Esophagus squamous epithelium (tissue), 5 donors: ENCODE results near the gene ADORA2A. TPM values are rescaled to one million over a fixed set of nuclear protein-coding genes. Genes with fewer than 3 reads are reported as not detected.

ENCODE experiments used
- DNase-seq: peaks from one replicate; lab custom pipeline; 2025; lab: John Stamatoyannopoulos, UW
- H3K27ac ChIP-seq, 4 donors: fragments of 200-600 bp; sonication (generic); one replicate each; pipeline ENCODE4 v1.5.1; 2016 to 2019; ENCODE audit warnings: mild to moderate bottlenecking in 1 of 4
- H3K27me3 ChIP-seq, 4 donors: fragments of 200-600 bp; sonication (generic); 1 replicate in 3 of 4; 2 replicates in 1 of 4; pipeline versions ENCODE4 v1.5.1 to v1.6.0; 2017 to 2021; ENCODE audit warnings: antibody characterized with exemption in 1 of 4
- H3K36me3 ChIP-seq, 3 donors: fragments of 200-600 bp; sonication (generic); one replicate each; pipeline ENCODE4 v1.5.1; 2016 to 2019
- H3K4me1 ChIP-seq, 3 donors: fragments of 200-600 bp; sonication (generic); one replicate each; pipeline ENCODE4 v1.5.1; 2017 to 2019
- H3K4me3 ChIP-seq, 4 donors: fragments of 200-600 bp; sonication (generic); 1 replicate in 3 of 4; 2 replicates in 1 of 4; pipeline ENCODE4 v1.5.1; 2016 to 2019; ENCODE audit warnings: mild to moderate bottlenecking in 2 of 4, moderate library complexity in 1 of 4
- H3K9me3 ChIP-seq, 3 donors: fragments of 200-600 bp; sonication (generic); one replicate each; pipeline ENCODE4 v1.5.1; 2016 to 2019
- CTCF ChIP-seq, 6 experiments: fragments of 450-650 bp in 4 of 6; fragments of 200-600 bp in 2 of 6; sonication (generic) in 2 of 6; IDR thresholded peaks; one replicate each; pipeline ENCODE4 v1.5.1; 2016 to 2019; ENCODE audit warnings: antibody characterized with exemption in 6 of 6, mild to moderate bottlenecking in 4 of 6, moderate library complexity in 4 of 6
- POLR2A ChIP-seq, 4 donors: fragments of 450-650 bp; IDR thresholded peaks; one replicate each; pipeline ENCODE4 v1.6.1; 2017; ENCODE audit warnings: antibody characterized with exemption in 4 of 4, mild to moderate bottlenecking in 4 of 4, moderate library complexity in 3 of 4
- WGBS, 2 donors: methylation state at CpG; one replicate each; pipeline ENCODE4 v1.1.5; 2018; 5-methylcytosine and 5-hydroxymethylcytosine counted together
- intact Hi-C: fragments of 100-400 bp; cut with DNase I; formaldehyde crosslinking; loops from one replicate; pipeline ENCODE4 v1.15.0; 2022
- total RNA-seq, 4 donors: library from RNA; depleted of rRNA; stranded (reverse); fragments of >200 nt; gene quantifications; one replicate each; pipeline ENCODE4 v1.1.0, GENCODE V29; 2016
- donor health status: DM: yes; HTN: yes; CAD: no.

The ADORA2A gene
- total RNA-seq, 4 donors from 2014 or later: 1.0 to 4.0 (median 2.4) TPM

- peak; percentile 44 for DNase-seq
- 54 to 68% methylated on average over 11 to 14 of the region's 16 CpGs for WGBS, 2 donors
- intact Hi-C loops: no loop called here
- TF ChIP-seq POLR2A (IDR thresholded peaks at IDR 0.05) (no peak), CTCF (IDR thresholded peaks at IDR 0.05) (no peak)
- Histone ChIP-seq H3K4me3 (no peak overlapping the region), H3K27me3 (no peaks in the 10 kb centered on the region), H3K4me1 (peaks cover 27 to 57% (median 40%) of the 10 kb centered on the region in 3 donors), H3K9me3 (no peaks in the 10 kb centered on the region), H3K36me3 (no peaks in the 10 kb centered on the region), H3K27ac (peak overlapping the region; percentile 13 to 85 (median 38))
These were observed 7.3 kb downstream of the ADORA2A start for GRCh38 chr22:24434471-24435322.

- TF ChIP-seq CTCF (IDR thresholded peaks at IDR 0.05) (no peak), POLR2A (IDR thresholded peaks at IDR 0.05) (no peak)
- Histone ChIP-seq H3K9me3 (no peaks in the 10 kb centered on the region), H3K27me3 (no peaks in the 10 kb centered on the region), H3K4me1 (peaks cover 22 to 52% (median 35%) of the 10 kb centered on the region in 3 donors), H3K4me3 (no peak overlapping the region), H3K36me3 (no peaks in the 10 kb centered on the region), H3K27ac (peak overlapping the region in 3 of 4 donors; percentile 18 to 85 (median 57))
- WGBS, 2 donors: 69 to 70% methylated on average over 2 of the region's 2 CpGs
- intact Hi-C loops: no loop called here
- no peak for DNase-seq
These were observed 7.9 kb downstream of the ADORA2A start for GRCh38 chr22:24435323-24435645.

- H3K9me3 ChIP-seq: no peaks in the 10 kb centered on the region
- TF ChIP-seq POLR2A (IDR thresholded peaks at IDR 0.05) (no peak), CTCF (IDR thresholded peaks at IDR 0.05) (no peak)
- H3K4me1 ChIP-seq: peaks cover 22 to 51% (median 33%) of the 10 kb centered on the region in 3 donors
- H3K27me3 ChIP-seq: no peaks in the 10 kb centered on the region
- 84 to 98% methylated on average over 9 to 11 of the region's 13 CpGs for WGBS, 2 donors
- no peak overlapping the region for H3K4me3 ChIP-seq
- peaks cover 0 to under 1% (median 0%) of the 10 kb centered on the region in 3 donors for H3K36me3 ChIP-seq
- intact Hi-C loops: no loop called here
- peak overlapping the region in 2 of 4 donors; percentile 57 to 85 for H3K27ac ChIP-seq
- no peak for DNase-seq
These were observed 8.5 kb downstream of the ADORA2A start for GRCh38 chr22:24435861-24436371.

DNA sequence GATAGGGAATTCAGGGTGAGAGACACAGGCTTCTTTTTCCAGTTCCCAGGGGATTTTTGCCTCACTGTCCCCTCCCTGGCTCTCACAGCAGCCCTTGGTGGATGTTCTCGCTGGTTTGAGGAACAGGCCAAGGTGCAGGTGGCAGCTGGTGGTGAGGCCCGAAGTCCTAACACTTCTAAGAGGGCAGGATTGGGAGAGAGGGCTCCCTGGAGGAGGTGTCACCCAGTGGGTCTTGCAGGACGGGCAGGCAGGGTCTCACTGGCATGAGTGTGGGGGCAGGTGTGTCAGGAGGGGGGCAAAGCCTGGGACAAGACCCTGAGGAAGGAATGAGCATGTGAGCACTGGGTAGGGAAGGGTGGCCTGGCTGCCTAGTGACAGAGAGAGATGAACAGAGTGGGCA is 9.2 kb downstream of the ADORA2A start:
- H3K27ac ChIP-seq: peak overlapping the region in 1 of 4 donors; percentile 33

More for the DNA sequence above, 9.2 kb downstream of the ADORA2A start:
- no peak overlapping the region for H3K4me3 ChIP-seq
- whole genome bisulfite sequencing, 2 donors: 80% methylated on average over 1 of the region's 3 CpGs; no CpG with 5 or more reads in 1 of the 2 donors
- DNase-seq: no peak
- TF ChIP-seq CTCF (IDR thresholded peaks at IDR 0.05) (no peak), POLR2A (IDR thresholded peaks at IDR 0.05) (no peak)
- intact Hi-C loops: no loop called here
- no peaks in the 10 kb centered on the region for H3K9me3 ChIP-seq
- peaks cover 22 to 53% (median 33%) of the 10 kb centered on the region in 3 donors for H3K4me1 ChIP-seq
- H3K36me3 ChIP-seq: peaks cover 0 to 7% (median 0%) of the 10 kb centered on the region in 3 donors
- H3K27me3 ChIP-seq: no peaks in the 10 kb centered on the region
